GM23338 (cell line): Measurements from ENCODE around the gene MYO18A. TPM values are rescaled to one million over a fixed set of nuclear protein-coding genes. Genes with fewer than 3 reads are reported as not detected.

Experiments used
- ATAC-seq: fragments of 200-7000 bp; cut with Tn5 transposase; 3 replicates; pipeline ENCODE4 v1.9.1; 2020
- DNase-seq: peaks from one replicate; pipeline ENCODE4 v3.0.0-alpha.2; 2015; ENCODE audit warnings: low spot score
- H2AFZ ChIP-seq: fragments of 200-600 bp; sonication (generic); 2 replicates; pipeline ENCODE4 v1.8.0; 2016; ENCODE audit warnings: antibody characterized with exemption, mild to moderate bottlenecking, moderate library complexity
- H3F3A ChIP-seq: fragments of 200-600 bp; sonication (generic); replicated peaks from 2 replicates; pipeline ENCODE4 v1.8.0; 2017; ENCODE audit warnings: antibody characterized with exemption, mixed run types, low read depth
- H3K27ac ChIP-seq: fragments of 200-600 bp; sonication (generic); 2 replicates; pipeline ENCODE4 v1.6.1; 2016; ENCODE audit warnings: low read depth
- H3K27me3 ChIP-seq: fragments of 200-600 bp; sonication (generic); 2 replicates; pipeline ENCODE4 v1.8.0; 2016; ENCODE audit warnings: mild to moderate bottlenecking, mixed run types, moderate library complexity; ENCODE audit not compliant: insufficient read depth
- H3K36me3 ChIP-seq: fragments of 200-600 bp; sonication (generic); 2 replicates; pipeline ENCODE4 v1.8.0; 2016; ENCODE audit warnings: mild to moderate bottlenecking; ENCODE audit not compliant: insufficient read depth
- H3K4me1 ChIP-seq: fragments of 200-600 bp; sonication (generic); 2 replicates; pipeline ENCODE4 v1.8.0; 2016; ENCODE audit warnings: mild to moderate bottlenecking, moderate library complexity; ENCODE audit not compliant: insufficient read depth
- H3K4me2 ChIP-seq: fragments of 200-600 bp; sonication (generic); 2 replicates; pipeline ENCODE4 v1.7.1; 2017; ENCODE audit warnings: mixed run types
- H3K4me3 ChIP-seq: fragments of 200-600 bp; sonication (generic); 2 replicates; pipeline ENCODE4 v1.6.1; 2016; ENCODE audit warnings: mixed run types
- H3K79me2 ChIP-seq: fragments of 200-600 bp; sonication (generic); replicated peaks from 2 replicates; pipeline ENCODE4 v1.8.0; 2017; ENCODE audit warnings: mild to moderate bottlenecking; ENCODE audit not compliant: insufficient read depth
- H3K9me2 ChIP-seq: fragments of 200-600 bp; sonication (generic); 2 replicates; pipeline ENCODE4 v1.8.0; 2017; ENCODE audit not compliant: insufficient read depth
- H4K20me1 ChIP-seq: fragments of 200-600 bp; sonication (generic); replicated peaks from 2 replicates; pipeline ENCODE4 v1.8.0; 2017; ENCODE audit warnings: mild to moderate bottlenecking; ENCODE audit not compliant: insufficient read depth
- H3K27ac Mint-ChIP-seq: 2 replicates; pipeline ENCODE4 v1.8.0; 2020; ENCODE audit warnings: inconsistent platforms, mild to moderate bottlenecking, moderate library complexity, mixed read lengths
- H3K27me3 Mint-ChIP-seq: 3 replicates; pipeline ENCODE4 v1.8.0; 2022; ENCODE audit warnings: low read depth, mild to moderate bottlenecking, moderate library complexity, mixed read lengths, inconsistent platforms; ENCODE audit not compliant: insufficient read depth, poor library complexity
- H3K36me3 Mint-ChIP-seq: 3 replicates; pipeline ENCODE4 v1.8.0; 2021; ENCODE audit warnings: low read depth, mild to moderate bottlenecking, inconsistent platforms, moderate library complexity, mixed read lengths
- H3K4me1 Mint-ChIP-seq: 3 replicates; pipeline ENCODE4 v1.8.0; 2020; ENCODE audit warnings: mild to moderate bottlenecking, inconsistent platforms, mixed read lengths
- H3K4me3 Mint-ChIP-seq: 3 replicates; pipeline ENCODE4 v1.8.0; 2021; ENCODE audit warnings: moderate library complexity, mild to moderate bottlenecking, inconsistent platforms, mixed read lengths
- H3K9me3 Mint-ChIP-seq: 3 replicates; pipeline ENCODE4 v1.8.0; 2020; ENCODE audit warnings: moderate library complexity, mild to moderate bottlenecking, inconsistent platforms, mixed read lengths
- CREB1 ChIP-seq: fragments of 250-450 bp; sonication (Bioruptor Pico); IDR thresholded peaks from 2 replicates; pipeline ENCODE4 v1.5.0; 2020; ENCODE audit warnings: low read depth, mild to moderate bottlenecking, moderate library complexity
- ETS1 ChIP-seq: IDR thresholded peaks from 2 replicates; pipeline ENCODE4 v1.6.1; 2016; ENCODE audit warnings: antibody characterized with exemption
- EZH2 ChIP-seq: fragments of 200-600 bp; sonication (generic); IDR thresholded peaks from one replicate; pipeline ENCODE4 v1.8.0; 2017; ENCODE audit warnings: antibody characterized with exemption, mild to moderate bottlenecking, low read depth; ENCODE audit not compliant: unreplicated experiment
- EZH2phosphoT487 ChIP-seq: fragments of 200-600 bp; sonication (generic); IDR thresholded peaks from one replicate; pipeline ENCODE4 v1.8.1; 2018; ENCODE audit warnings: antibody characterized with exemption; ENCODE audit not compliant: unreplicated experiment
- JUNB ChIP-seq: IDR thresholded peaks from one replicate; pipeline ENCODE4 v1.6.1; 2016; ENCODE audit warnings: antibody characterized with exemption; ENCODE audit not compliant: unreplicated experiment
- NANOG ChIP-seq: IDR thresholded peaks from 2 replicates; pipeline ENCODE4 v1.6.1; 2016; ENCODE audit warnings: antibody characterized with exemption, borderline replicate concordance
- POLR2AphosphoS5 ChIP-seq: IDR thresholded peaks from 2 replicates; pipeline ENCODE4 v1.6.1; 2016; ENCODE audit warnings: antibody characterized with exemption, low read depth
- REST ChIP-seq: IDR thresholded peaks from one replicate; pipeline ENCODE4 v1.6.1; 2018; ENCODE audit warnings: antibody characterized with exemption; ENCODE audit not compliant: unreplicated experiment
- STAT1 ChIP-seq: IDR thresholded peaks from one replicate; pipeline ENCODE4 v1.6.1; 2016; ENCODE audit warnings: antibody characterized with exemption; ENCODE audit not compliant: unreplicated experiment
- ZNF114 ChIP-seq: fragments of 250-450 bp; sonication (Bioruptor Pico); IDR thresholded peaks from 2 replicates; pipeline ENCODE4 v1.5.0; 2020; ENCODE audit warnings: mild to moderate bottlenecking, moderate library complexity
- ZNF331 ChIP-seq: fragments of 250-450 bp; sonication (Bioruptor Pico); IDR thresholded peaks from 2 replicates; pipeline ENCODE4 v1.5.0; 2020; ENCODE audit warnings: low read depth, mild to moderate bottlenecking, moderate library complexity
- polyA plus RNA-seq: library from polyadenylated mRNA; unstranded; fragments of >200 nt; fragmentation: Nextera tagmentation; extraction: Ambion mirVana; gene quantifications from 2 replicates; pipeline ENCODE4 v1.2.1, GENCODE V29; 2016
- total RNA-seq: library from RNA; depleted of rRNA; stranded (reverse); fragments of >200 nt; shearing (Covaris generic); gene quantifications from 2 replicates; pipeline ENCODE4 v1.2.3, GENCODE V29; 2014
- TF ChIP-seq, protein P1 (sequence below): fragments of 250-450 bp; sonication (Bioruptor Pico); IDR thresholded peaks from 2 replicates; pipeline ENCODE4 v1.5.0; 2020; ENCODE audit warnings: mild to moderate bottlenecking, moderate library complexity
- TF ChIP-seq, protein P2 (sequence below), 2 experiments: fragments of 200-600 bp in 1 of 2; sonication (generic) in 1 of 2; conservative IDR thresholded peaks; 2 replicates each; pipeline versions ENCODE4 v1.5.1 to v1.6.1; 2016 to 2017; ENCODE audit warnings: antibody characterized with exemption in 2 of 2, low read depth in 2 of 2, mild to moderate bottlenecking in 2 of 2, moderate library complexity in 1 of 2

MYO18A gene
- total and polyA plus RNA-seq, 2 experiments from 2014 or later: 18.3 to 37.5 TPM

- TF ChIP-seq EZH2phosphoT487: no peak
- no peak for TF ChIP-seq EZH2
- TF ChIP-seq CREB1: no peak
- no peak for TF ChIP-seq ETS1
- no peak for TF ChIP-seq STAT1
- no peak for TF ChIP-seq ZNF331 (CRISPR knock-in tag)
- no peak for TF ChIP-seq POLR2AphosphoS5
- no peak for TF ChIP-seq ZNF114 (CRISPR knock-in tag)
- TF ChIP-seq, protein P1, sequence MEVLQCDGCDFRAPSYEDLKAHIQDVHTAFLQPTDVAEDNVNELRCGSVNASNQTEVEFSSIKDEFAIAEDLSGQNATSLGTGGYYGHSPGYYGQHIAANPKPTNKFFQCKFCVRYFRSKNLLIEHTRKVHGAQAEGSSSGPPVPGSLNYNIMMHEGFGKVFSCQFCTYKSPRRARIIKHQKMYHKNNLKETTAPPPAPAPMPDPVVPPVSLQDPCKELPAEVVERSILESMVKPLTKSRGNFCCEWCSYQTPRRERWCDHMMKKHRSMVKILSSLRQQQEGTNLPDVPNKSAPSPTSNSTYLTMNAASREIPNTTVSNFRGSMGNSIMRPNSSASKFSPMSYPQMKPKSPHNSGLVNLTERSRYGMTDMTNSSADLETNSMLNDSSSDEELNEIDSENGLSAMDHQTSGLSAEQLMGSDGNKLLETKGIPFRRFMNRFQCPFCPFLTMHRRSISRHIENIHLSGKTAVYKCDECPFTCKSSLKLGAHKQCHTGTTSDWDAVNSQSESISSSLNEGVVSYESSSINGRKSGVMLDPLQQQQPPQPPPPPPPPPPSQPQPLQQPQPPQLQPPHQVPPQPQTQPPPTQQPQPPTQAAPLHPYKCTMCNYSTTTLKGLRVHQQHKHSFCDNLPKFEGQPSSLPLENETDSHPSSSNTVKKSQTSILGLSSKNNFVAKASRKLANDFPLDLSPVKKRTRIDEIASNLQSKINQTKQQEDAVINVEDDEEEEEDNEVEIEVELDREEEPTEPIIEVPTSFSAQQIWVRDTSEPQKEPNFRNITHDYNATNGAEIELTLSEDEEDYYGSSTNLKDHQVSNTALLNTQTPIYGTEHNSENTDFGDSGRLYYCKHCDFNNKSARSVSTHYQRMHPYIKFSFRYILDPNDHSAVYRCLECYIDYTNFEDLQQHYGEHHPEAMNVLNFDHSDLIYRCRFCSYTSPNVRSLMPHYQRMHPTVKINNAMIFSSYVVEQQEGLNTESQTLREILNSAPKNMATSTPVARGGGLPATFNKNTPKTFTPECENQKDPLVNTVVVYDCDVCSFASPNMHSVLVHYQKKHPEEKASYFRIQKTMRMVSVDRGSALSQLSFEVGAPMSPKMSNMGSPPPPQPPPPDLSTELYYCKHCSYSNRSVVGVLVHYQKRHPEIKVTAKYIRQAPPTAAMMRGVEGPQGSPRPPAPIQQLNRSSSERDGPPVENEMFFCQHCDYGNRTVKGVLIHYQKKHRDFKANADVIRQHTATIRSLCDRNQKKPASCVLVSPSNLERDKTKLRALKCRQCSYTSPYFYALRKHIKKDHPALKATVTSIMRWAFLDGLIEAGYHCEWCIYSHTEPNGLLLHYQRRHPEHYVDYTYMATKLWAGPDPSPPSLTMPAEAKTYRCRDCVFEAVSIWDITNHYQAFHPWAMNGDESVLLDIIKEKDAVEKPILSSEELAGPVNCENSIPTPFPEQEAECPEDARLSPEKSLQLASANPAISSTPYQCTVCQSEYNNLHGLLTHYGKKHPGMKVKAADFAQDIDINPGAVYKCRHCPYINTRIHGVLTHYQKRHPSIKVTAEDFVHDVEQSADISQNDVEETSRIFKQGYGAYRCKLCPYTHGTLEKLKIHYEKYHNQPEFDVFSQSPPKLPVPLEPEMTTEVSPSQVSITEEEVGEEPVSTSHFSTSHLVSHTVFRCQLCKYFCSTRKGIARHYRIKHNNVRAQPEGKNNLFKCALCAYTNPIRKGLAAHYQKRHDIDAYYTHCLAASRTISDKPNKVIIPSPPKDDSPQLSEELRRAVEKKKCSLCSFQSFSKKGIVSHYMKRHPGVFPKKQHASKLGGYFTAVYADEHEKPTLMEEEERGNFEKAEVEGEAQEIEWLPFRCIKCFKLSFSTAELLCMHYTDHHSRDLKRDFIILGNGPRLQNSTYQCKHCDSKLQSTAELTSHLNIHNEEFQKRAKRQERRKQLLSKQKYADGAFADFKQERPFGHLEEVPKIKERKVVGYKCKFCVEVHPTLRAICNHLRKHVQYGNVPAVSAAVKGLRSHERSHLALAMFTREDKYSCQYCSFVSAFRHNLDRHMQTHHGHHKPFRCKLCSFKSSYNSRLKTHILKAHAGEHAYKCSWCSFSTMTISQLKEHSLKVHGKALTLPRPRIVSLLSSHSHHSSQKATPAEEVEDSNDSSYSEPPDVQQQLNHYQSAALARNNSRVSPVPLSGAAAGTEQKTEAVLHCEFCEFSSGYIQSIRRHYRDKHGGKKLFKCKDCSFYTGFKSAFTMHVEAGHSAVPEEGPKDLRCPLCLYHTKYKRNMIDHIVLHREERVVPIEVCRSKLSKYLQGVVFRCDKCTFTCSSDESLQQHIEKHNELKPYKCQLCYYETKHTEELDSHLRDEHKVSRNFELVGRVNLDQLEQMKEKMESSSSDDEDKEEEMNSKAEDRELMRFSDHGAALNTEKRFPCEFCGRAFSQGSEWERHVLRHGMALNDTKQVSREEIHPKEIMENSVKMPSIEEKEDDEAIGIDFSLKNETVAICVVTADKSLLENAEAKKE (CRISPR knock-in tag): no peak
- TF ChIP-seq, protein P2, sequence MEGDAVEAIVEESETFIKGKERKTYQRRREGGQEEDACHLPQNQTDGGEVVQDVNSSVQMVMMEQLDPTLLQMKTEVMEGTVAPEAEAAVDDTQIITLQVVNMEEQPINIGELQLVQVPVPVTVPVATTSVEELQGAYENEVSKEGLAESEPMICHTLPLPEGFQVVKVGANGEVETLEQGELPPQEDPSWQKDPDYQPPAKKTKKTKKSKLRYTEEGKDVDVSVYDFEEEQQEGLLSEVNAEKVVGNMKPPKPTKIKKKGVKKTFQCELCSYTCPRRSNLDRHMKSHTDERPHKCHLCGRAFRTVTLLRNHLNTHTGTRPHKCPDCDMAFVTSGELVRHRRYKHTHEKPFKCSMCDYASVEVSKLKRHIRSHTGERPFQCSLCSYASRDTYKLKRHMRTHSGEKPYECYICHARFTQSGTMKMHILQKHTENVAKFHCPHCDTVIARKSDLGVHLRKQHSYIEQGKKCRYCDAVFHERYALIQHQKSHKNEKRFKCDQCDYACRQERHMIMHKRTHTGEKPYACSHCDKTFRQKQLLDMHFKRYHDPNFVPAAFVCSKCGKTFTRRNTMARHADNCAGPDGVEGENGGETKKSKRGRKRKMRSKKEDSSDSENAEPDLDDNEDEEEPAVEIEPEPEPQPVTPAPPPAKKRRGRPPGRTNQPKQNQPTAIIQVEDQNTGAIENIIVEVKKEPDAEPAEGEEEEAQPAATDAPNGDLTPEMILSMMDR (conservative IDR thresholded peaks at IDR 0.05; ENCODE audit: low read depth in 2 of 2): no peak
- no peak for TF ChIP-seq JUNB
- no peak for TF ChIP-seq NANOG
- TF ChIP-seq REST: no peak
- no peak overlapping the region for H3K4me3 ChIP-seq
- H3K9me2 ChIP-seq: no peaks in the 10 kb centered on the region
- DNase-seq: no peak
- H3K4me1 ChIP-seq: peaks cover 5% of the 10 kb centered on the region
- H3F3A ChIP-seq: peaks cover 12% of the 10 kb centered on the region; the same call in 1 of the 2 replicates
- H2AFZ ChIP-seq: no peak overlapping the region
- ATAC-seq: no peak
- no peak overlapping the region for H3K4me2 ChIP-seq
- Mint-ChIP-seq H3K27me3 (peaks cover 21% of the 10 kb centered on the region), H3K9me3 (no peaks in the 10 kb centered on the region), H3K4me1 (peaks cover 30% of the 10 kb centered on the region), H3K4me3 (no peak overlapping the region), H3K36me3 (peaks cover 31% of the 10 kb centered on the region), H3K27ac (peak overlapping the region; percentile 57)
- peaks cover 5% of the 10 kb centered on the region; the same call in 1 of the 2 replicates for H3K36me3 ChIP-seq
- H4K20me1 ChIP-seq: no peaks in the 10 kb centered on the region
- no peaks in the 10 kb centered on the region for H3K27me3 ChIP-seq
- H3K79me2 ChIP-seq: no peaks in the 10 kb centered on the region
- H3K27ac ChIP-seq: no peak overlapping the region
Observed at GRCh38 chr17:29107084-29107483, 73.1 kb downstream of the MYO18A start.
